GM18861 (cell line): ENCODE results near the gene TMEM17.
A peak's percentile ranks its signal among the peaks of the same experiment; 100 is the strongest.

Experiments used
- ATAC-seq: cut with Tn5 transposase; IDR thresholded peaks from one replicate; pipeline ENCODE4 v1.9.1; 2021; ENCODE audit not compliant: unreplicated experiment

Gene TMEM17

GRCh38 chr2:62512384-62512783 lies 6.4 kb upstream of the TMEM17 start:
- no peak for ATAC-seq

DNA sequence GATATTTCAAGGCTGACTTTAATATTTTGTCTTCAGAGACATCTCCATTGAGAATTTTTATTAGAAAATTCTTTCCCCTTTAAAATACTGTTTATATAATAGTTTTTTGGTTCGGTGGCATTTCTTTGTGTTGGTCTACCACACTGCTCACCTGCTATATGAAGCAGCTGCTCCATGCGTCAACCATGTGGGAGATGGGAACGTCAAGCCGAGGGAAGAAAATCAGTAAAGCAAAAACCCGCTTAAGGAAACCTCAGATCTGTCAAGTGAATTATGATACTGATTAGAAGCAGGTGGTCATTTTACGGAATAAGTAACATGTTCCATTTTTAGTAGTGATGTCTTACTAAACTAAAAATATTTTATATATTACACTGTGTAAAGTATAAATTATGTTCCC lies 5.6 kb upstream of the TMEM17 start:
- ATAC-seq = no peak

- ATAC-seq = peak; percentile 19
These were observed 391 bp upstream of the TMEM17 start for GRCh38 chr2:62506421-62506750.

DNA sequence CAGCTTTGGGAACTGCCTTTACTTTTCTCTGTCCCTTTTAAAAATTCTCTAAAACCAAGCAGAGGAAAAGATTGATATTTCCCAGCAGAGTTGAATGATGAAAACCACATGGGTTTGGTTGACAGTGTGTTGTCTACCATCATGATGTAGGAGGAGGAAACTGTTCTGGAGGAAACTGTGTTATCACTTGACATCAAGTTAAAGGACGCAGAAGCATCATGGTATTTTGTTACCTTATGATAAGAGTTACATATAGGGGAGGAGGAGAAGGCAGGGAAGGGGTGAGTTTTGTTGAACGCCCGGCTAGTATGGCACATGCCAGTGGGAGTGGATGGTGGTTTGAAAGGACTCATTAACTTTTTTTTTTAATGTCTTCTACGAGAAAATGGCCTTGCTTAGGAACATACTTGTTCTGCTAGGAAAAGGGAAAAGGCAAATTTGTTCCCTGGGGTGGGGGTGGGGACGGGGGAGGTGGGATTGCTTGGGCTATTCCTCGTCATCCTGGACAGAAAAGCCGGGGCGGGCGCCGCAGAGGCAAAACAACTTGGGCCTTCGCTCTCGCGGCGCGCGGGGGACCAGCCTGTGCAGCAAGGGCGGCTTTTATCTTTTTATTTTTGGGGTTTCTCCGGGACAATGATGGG lies 766 bp downstream of the TMEM17 start:
- ATAC-seq = peak; percentile 12

- ATAC-seq = no peak
These were observed 1.3 kb downstream of the TMEM17 start for GRCh38 chr2:62504657-62505056.

DNA sequence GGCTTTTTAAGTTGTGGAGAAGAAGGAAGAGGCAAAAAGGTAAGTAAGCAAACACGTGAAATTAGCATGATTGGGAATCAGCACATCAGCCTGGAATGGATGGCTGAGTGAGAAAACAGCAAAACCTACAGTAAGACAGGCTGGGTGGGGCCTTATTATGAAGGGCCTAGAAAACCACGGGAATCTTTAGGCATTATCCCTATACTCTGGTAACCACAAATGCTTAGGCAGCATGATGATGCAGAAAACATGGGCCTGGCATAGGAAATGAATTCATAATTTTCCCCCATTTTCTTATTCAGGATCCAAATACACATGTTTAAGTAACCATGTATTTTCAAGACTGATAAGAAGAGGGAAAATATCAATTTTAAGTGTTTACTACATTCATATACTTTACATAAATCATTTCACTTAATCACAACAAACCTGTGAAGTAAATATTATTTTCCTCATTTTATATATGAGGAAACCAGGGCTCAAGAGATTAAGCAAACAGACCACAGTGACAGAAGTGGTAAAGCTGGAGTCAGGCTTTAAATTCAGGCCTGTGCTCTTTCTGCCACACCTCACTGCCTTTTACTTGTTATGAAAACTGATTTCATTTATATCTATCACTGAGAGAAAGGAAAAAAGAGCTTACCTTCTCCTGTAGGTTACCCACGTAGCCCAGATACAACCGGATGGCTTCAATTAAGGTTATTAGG lies 4.0 kb downstream of the TMEM17 start:
- ATAC-seq = no peak

DNA sequence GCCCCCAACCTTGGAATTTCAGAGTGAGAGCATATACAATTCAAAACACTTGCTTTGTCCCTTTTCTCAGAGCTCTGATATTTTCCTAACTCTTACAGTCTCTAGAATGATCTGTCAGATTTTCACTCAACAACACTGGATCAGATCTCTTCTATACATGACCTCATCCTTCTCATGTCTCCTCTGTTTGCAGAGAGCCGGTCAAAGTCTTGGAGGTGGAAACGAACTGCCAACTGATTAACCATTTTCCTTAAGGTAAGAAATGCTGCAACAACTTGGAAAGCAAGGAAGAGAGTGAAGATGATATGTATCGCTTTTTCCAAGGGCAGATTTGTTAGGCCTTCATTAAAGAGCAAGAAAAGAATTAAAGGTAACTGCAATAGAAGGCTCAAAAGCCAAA lies 4.9 kb downstream of the TMEM17 start:
- ATAC-seq = no peak

DNA sequence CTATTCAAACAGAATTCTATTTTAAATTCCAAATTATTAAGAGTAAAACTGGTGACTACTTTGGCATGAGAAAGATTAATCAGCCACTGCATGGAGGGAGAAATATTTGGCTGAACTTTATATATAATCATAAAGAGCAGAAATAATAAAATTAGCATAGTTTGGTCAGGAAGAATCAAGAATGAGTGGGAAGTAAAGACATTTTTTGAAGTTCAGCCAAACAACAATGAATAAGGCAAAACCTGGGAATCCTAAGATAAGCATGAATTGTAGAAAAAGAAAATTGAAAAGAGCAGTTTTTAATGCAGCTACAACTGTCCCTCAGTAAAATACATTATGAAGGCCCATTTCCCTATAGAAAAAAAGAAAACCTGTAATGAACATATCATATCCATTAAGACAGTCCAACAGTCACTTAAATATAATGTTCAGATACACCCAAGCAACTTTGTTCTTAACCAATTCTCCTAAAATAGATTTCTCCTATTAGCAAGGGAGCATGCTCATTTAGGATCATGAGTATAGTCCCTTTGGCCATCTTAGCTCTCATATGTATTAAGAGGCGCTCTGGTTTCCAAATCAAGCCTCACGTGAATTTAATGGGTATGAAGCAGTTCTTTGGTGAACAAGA lies 6.5 kb downstream of the TMEM17 start:
- no peak for ATAC-seq

DNA sequence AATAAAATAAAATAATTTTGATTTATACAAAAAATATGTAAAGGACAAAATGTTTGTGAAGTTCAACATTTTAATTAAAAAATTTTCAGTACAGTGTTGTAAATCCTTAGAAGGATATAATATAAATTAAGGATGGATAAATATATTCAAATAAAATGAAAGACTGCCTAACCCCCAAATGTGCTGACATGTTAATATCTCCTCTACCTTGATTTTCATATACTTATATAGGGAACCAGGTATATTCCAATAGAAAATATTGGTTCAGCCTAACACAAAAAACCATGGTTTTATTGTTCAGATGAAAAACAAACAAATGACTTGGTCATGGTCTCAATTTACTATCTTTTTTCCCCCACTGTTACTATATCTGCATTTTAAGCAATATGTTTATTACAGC lies 7.3 kb downstream of the TMEM17 start:
- no peak for ATAC-seq

DNA sequence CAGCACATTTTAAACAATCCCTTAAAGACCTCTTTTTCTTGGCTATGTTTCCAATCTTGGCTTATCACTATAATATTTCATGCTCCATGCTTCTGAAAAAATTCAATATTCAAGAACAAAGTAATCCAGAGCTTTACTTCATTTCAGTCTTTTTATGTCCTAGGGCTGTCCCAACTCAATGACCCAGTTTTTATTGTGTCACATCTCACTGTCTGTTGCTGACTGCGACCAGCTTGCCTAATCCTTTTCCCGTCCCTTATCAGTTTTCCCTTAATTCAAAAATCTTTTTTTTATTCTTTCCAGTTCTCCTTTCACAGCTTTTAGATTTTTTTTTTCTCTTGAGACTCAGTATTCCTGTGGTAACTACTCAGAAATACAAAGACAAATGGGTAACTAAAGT lies 10.2 kb downstream of the TMEM17 start:
- no peak for ATAC-seq

- ATAC-seq = no peak
These were observed 13.9 kb downstream of the TMEM17 start for GRCh38 chr2:62492048-62492447.

GRCh38 chr2:62489702-62490101 lies 16.3 kb downstream of the TMEM17 start:
- ATAC-seq = no peak

GRCh38 chr2:62489162-62489561 lies 16.8 kb downstream of the TMEM17 start:
- no peak for ATAC-seq

DNA sequence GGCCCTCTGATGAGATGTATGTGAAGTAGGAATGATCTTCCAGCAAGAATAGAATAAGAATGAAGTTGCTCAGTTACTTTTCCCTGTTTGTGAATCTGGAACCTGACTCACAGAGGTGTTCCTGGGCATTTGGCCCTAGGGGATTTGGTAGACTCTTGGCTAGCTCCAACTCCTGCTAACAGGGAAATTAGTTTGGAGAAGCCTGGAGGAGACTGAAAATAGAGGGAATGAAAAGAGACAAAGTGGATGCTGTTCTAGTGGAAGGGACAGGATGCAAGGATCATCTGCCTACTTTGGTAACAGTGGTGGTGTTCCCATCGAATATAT lies 19.6 kb downstream of the TMEM17 start:
- ATAC-seq = no peak

- ATAC-seq = no peak
These were observed 20.1 kb downstream of the TMEM17 start for GRCh38 chr2:62485761-62486438.

DNA sequence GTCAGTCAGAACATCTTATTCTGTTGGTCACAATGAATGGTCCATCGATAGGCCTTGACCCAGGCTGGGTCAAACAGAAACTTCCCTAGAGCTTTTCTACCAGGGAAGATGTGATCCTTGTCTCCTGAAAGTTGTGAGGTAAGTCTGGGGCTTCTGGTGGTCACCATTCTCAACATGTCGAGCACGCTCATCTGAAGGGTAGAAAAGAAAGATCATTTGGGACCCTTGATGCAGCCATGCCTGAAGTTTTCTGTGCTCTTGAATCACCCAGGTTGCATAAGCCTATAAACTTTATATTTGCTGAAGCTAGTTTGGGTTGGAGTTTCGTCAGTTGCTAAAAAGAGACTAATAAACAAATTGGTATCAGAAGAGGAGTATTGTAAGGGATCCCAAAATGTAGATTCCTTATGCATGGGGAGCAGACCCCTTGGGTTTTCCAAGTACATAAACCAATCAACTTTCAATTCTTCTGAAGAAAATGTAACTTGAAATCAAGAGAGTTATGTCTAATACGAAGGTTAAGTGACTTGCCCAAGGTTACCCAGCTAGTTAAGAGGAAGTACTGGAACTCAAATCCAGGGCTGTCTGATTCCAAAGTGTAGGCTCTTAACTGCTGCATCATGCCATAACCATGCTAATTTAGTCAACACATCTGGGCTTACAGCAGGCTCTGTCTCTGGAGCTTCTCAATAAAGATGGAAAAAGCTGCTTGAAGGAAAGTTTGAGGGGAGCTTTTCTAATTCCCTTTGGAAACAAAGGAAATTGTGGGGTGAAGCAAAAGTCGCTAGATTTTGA lies 23.2 kb downstream of the TMEM17 start:
- no peak for ATAC-seq

GRCh38 chr2:62479917-62480316 lies 26.1 kb downstream of the TMEM17 start:
- ATAC-seq = no peak

DNA sequence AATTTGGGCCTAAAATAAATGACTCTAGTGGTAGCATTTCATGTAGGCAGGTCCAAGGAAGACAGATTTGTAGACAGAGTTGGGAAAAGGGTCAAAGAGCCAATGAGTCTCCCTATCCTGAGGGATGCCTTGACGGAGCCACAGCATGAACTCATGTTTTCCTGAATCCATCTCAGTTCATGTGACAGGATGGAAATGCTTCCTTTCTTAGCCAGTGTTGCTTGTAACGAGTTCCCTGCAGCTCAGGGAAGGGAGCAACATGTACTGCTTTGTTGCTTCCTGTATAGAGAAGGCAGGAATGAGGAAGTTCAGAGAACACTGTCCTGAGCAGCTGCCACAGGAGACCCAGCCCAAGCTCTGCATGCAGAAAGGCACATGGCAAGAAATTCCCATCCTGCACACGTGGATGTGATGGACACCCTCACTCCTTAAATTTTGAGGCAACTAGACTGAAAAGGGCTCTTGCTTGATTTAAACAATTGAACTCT lies 27.9 kb downstream of the TMEM17 start:
- no peak for ATAC-seq

DNA sequence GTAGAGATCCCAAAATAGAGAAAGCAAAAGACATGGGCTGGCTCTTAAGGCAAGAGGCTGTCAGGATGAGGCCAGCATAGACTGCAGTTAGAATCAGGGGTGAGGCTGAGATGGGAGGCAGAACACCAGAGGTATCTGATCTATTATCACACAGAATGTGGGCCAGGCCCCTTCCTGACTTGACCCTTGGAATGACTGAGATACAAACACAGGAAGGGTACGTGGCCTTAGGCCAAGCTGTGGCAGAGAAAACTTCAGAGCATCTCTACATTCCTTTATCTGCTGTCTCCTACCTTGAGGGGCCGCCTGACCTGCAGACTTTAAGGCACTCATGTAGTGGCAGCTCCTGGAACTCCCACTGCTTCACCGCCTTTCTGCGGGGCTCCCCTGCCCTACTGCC lies 28.4 kb downstream of the TMEM17 start:
- no peak for ATAC-seq

DNA sequence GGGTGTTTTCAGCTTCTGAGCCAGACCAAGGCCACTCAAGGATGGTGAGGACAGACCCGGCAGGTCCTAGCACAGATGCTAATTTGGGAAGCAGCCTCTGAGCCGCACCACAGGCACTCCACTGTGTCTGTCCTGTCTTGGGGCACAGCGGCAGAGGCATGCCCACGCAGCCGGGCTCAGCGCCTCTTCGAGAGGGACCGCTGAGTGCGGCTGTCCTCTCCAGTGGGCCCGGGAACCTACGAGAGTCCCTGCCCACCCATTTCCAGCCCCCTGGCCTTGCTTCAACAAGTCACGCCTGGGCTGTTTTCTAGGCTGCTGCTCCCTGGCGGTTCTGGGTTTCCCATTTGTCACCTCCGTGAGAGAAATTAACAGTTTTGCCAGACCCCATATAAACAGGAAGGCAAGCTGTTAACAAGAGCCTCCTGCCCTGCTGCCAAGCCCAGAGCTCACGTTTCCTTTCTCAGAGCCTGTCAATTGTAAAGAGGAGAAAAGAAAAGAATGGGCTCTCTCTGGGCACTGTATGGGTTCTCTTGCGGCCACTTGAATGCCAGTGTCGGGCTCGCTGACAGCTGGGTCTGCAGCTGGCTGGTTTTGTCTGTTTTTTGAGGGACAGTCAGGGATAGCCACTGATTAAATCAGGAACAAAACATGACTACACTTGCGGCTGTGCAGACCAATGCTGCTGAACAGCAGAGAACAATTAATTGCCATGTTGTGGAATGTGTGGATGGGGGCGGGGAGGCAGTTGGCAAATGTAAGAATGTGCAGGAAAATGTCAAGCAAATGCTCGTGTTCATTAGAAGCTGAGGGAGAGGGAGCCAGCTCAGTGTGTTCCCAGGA lies 30.6 kb downstream of the TMEM17 start:
- no peak for ATAC-seq
